ENCODE results near the gene TSPAN17.

Gene TSPAN17

GRCh38 chr5:176667637-176668036 is 20.4 kb downstream of the TSPAN17 start:
- H3K9me3 ChIP-seq: no peaks in the 10 kb centered on the region
- H3K27ac ChIP-seq: no peak overlapping the region
- peaks cover 95% of the 10 kb centered on the region for H3K27me3 ChIP-seq
- no peak overlapping the region for H3K4me3 ChIP-seq (ENCODE audit: low read depth in 1 of 2, low read length in 1 of 2)
- no peak for TF ChIP-seq CTCF (IDR thresholded peaks at IDR 0.05)
- no peaks in the 10 kb centered on the region for H3K4me1 ChIP-seq (ENCODE audit: control insufficient read depth in 1 of 2, insufficient read depth in 1 of 2, low read depth in 1 of 2, low read length in 1 of 2)
- H3K36me3 ChIP-seq: no peaks in the 10 kb centered on the region

- H3K27ac ChIP-seq: no peak overlapping the region
- H3K36me3 ChIP-seq: no peaks in the 10 kb centered on the region
- no peak overlapping the region for H3K4me3 ChIP-seq (ENCODE audit: low read depth in 1 of 2, low read length in 1 of 2)
- no peaks in the 10 kb centered on the region for H3K9me3 ChIP-seq
- TF ChIP-seq CTCF (IDR thresholded peaks at IDR 0.05): no peak
- no peaks in the 10 kb centered on the region for H3K4me1 ChIP-seq (ENCODE audit: control insufficient read depth in 1 of 2, insufficient read depth in 1 of 2, low read depth in 1 of 2, low read length in 1 of 2)
- peaks cover 84% of the 10 kb centered on the region for H3K27me3 ChIP-seq
Measured at GRCh38 chr5:176670449-176670848, 23.2 kb downstream of the TSPAN17 start.

- Histone ChIP-seq H3K36me3 (no peaks in the 10 kb centered on the region), H3K4me3 (ENCODE audit: low read depth in 1 of 2, low read length in 1 of 2) (no peak overlapping the region), H3K27me3 (peaks cover 87% of the 10 kb centered on the region), H3K27ac (no peak overlapping the region), H3K9me3 (no peaks in the 10 kb centered on the region), H3K4me1 (ENCODE audit: control insufficient read depth in 1 of 2, insufficient read depth in 1 of 2, low read depth in 1 of 2, low read length in 1 of 2) (no peaks in the 10 kb centered on the region)
- TF ChIP-seq CTCF (IDR thresholded peaks at IDR 0.05): no peak
Measured at GRCh38 chr5:176671399-176671798, 24.1 kb downstream of the TSPAN17 start.

GRCh38 chr5:176671890-176672747 is 24.8 kb downstream of the TSPAN17 start:
- Histone ChIP-seq H3K9me3 (no peaks in the 10 kb centered on the region), H3K27me3 (peaks cover 88% of the 10 kb centered on the region), H3K4me3 (ENCODE audit: low read depth in 1 of 2, low read length in 1 of 2) (no peak overlapping the region), H3K4me1 (ENCODE audit: control insufficient read depth in 1 of 2, insufficient read depth in 1 of 2, low read depth in 1 of 2, low read length in 1 of 2) (no peaks in the 10 kb centered on the region), H3K27ac (no peak overlapping the region), H3K36me3 (no peaks in the 10 kb centered on the region)
- no peak for TF ChIP-seq CTCF (IDR thresholded peaks at IDR 0.05)

GRCh38 chr5:176673651-176674583 is 26.6 kb downstream of the TSPAN17 start:
- no peaks in the 10 kb centered on the region for H3K4me1 ChIP-seq (ENCODE audit: control insufficient read depth in 1 of 2, insufficient read depth in 1 of 2, low read depth in 1 of 2, low read length in 1 of 2)
- no peaks in the 10 kb centered on the region for H3K9me3 ChIP-seq
- no peak overlapping the region for H3K27ac ChIP-seq
- H3K36me3 ChIP-seq: no peaks in the 10 kb centered on the region
- no peak overlapping the region for H3K4me3 ChIP-seq (ENCODE audit: low read depth in 1 of 2, low read length in 1 of 2)
- H3K27me3 ChIP-seq: peaks cover 88% of the 10 kb centered on the region
- TF ChIP-seq CTCF (IDR thresholded peaks at IDR 0.05): no peak

All from neutrophil (primary cell).